Vein endothelial cell (primary cell): Measurements from ENCODE around the gene TENT5C. TPM values are rescaled to one million over a fixed set of nuclear protein-coding genes. Genes with fewer than 3 reads are reported as not detected.

Experiments
- total RNA-seq: library from RNA; depleted of rRNA; stranded (reverse); fragments of >200 nt; gene quantifications from 2 replicates; pipeline ENCODE4 v1.2.3, GENCODE V29; 2012

Gene TENT5C
- under 0.01 and 0.29 TPM in 2 replicates for total RNA-seq

GRCh38 chr1:117605774-117606648 lies at the start of gene TENT5C:
Gene TENT5C, plus strand, starts transcription at chr1:117606048. Its CDS starts 16,821 bp downstream, at chr1:117622869.

Other genes starting within 250 kb of the TENT5C start
- 54.3 and 61.4 TPM in 2 replicates for gene MAN1A2, start 238.6 kb upstream of the TENT5C start, total RNA-seq